ENCODE measurements around the gene P4HA3. TPM values are rescaled to one million over a fixed set of nuclear protein-coding genes. Genes with fewer than 3 reads are reported as not detected.
"Not testable (repeated sequence)": the region's sequence is repeated elsewhere in the genome, so short reads cannot be mapped to it uniquely, and the experiment has no call there.

P4HA3 gene
- total and polyA plus RNA-seq, 12 donors: 0.52 to 2.9 (median 1.0) TPM; not detected in 1

DNA sequence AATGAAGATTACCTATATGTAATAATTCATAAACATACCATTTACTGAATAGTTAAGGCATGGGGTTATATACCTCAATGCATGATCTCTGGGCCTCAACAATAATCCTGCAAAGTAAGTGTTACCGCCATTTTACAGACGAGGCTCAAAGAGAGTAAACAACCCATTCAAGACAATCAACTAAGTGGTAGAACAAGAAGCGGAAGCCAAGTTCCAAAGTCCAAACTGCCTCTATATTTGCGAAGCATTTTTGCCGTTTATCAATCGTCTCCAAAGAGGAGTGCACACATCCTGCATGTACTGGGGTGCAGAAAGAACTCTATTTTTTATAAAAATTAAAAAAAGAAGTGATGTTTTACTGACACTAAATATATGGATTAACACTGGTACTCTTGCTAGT is 27.5 kb upstream of the P4HA3 start:
- no peak overlapping the region for H3K4me3 ChIP-seq
- no peaks in the 10 kb centered on the region for H3K36me3 ChIP-seq (replicated peaks in 1 of 2)
- intact Hi-C loops (cut with DNase I): no loop called here
- DNase-seq: no peak
- no peaks in the 10 kb centered on the region for H3K27me3 ChIP-seq
- WGBS, 4 donors: 62 to 83% (median 68%) methylated on average over 6 of the region's 6 CpGs
- H3K9me3 ChIP-seq (replicated peaks in 1 of 3): no peaks in the 10 kb centered on the region
- H3K27ac ChIP-seq: no peak overlapping the region
- TF ChIP-seq POLR2A (IDR thresholded peaks at IDR 0.05): no peak
- no peak for TF ChIP-seq CTCF (IDR thresholded peaks at IDR 0.05)
- no peaks in the 10 kb centered on the region for H3K4me1 ChIP-seq (replicated peaks in 1 of 2)

GRCh38 chr11:74333193-74333592 is 21.8 kb upstream of the P4HA3 start:
- WGBS, 4 donors: 83 to 97% (median 87%) methylated on average over 1 of the region's 1 CpG
- no peaks in the 10 kb centered on the region for H3K9me3 ChIP-seq (replicated peaks in 1 of 3)
- no peaks in the 10 kb centered on the region for H3K27me3 ChIP-seq
- intact Hi-C loops (cut with DNase I): no loop called here
- no peak for TF ChIP-seq POLR2A (IDR thresholded peaks at IDR 0.05)
- no peak for TF ChIP-seq CTCF (IDR thresholded peaks at IDR 0.05)
- no peaks in the 10 kb centered on the region for H3K36me3 ChIP-seq (replicated peaks in 1 of 2)
- no peak for DNase-seq
- no peak overlapping the region for H3K27ac ChIP-seq
- H3K4me1 ChIP-seq (replicated peaks in 1 of 2): no peaks in the 10 kb centered on the region
- H3K4me3 ChIP-seq: no peak overlapping the region

DNA sequence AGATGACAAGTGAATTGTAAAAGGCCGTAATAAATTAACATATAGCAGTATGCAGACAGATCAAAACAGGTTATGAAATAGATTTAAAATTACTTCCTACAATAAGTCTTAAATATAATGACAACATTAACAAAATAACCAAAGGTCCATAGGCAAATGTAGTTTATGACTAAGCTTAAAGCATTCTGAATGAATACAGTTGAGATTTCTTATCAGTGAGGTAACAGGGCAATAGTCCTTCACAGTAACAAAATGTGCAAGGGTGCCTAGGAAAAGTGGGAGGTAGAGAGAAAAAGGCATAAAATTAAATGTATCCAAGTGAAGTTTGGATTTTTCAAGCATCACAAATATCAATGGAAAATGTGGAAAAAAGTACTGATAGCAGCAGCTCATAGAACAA is 20.9 kb upstream of the P4HA3 start:
- WGBS, 4 donors: 95 to 100% (median 96%) methylated on average over 1 of the region's 1 CpG
- TF ChIP-seq POLR2A (IDR thresholded peaks at IDR 0.05): no peak
- no peak overlapping the region for H3K4me3 ChIP-seq
- no peaks in the 10 kb centered on the region for H3K36me3 ChIP-seq (replicated peaks in 1 of 2)
- no peak for DNase-seq
- H3K9me3 ChIP-seq (replicated peaks in 1 of 3): no peaks in the 10 kb centered on the region
- intact Hi-C loops (cut with DNase I): no loop called here
- no peaks in the 10 kb centered on the region for H3K27me3 ChIP-seq
- H3K4me1 ChIP-seq (replicated peaks in 1 of 2): no peaks in the 10 kb centered on the region
- no peak overlapping the region for H3K27ac ChIP-seq

- not testable (repeated sequence) for H3K27ac ChIP-seq
These were observed 19.6 kb upstream of the P4HA3 start for GRCh38 chr11:74331000-74331399.

DNA sequence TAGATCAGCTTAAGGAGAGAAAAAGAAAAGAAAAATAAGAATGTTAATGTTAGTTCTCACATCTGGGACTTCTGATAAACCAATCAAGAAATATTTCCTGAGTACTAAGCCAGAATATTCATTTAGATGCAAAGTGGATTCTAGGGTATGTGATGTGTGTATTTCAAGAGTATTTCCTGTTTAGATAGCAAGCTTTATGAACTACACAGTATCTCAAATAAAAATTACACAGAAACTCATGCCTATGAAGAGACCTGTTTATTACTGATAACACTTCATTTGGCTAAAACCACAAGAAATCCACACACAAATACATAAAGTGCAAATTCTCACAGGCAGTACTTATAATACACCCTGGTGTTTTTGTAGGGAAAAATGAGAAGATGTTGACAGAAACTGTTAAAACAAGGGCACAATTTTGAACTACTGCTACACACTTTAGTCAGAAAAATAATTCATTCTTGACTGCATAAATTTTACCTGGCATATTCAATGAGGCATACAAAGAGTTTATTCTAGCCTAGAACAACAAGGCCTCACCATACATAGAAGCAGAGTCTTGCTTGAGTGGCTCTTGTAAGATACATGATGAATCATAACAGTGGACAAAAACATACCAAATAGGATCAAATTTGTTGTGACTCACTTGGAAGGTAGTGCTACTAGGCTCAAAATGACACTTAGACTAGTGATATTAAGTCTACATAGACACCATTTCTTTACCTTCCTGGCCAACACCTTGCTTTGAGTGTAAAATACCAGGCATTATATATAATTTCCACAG is 18.8 kb upstream of the P4HA3 start:
- Histone ChIP-seq H3K4me3 (no peak overlapping the region), H3K27ac (no peak overlapping the region), H3K4me1 (replicated peaks in 1 of 2) (peaks cover 5 to 10% of the 10 kb centered on the region in 2 donors), H3K9me3 (replicated peaks in 1 of 3) (no peaks in the 10 kb centered on the region), H3K36me3 (replicated peaks in 1 of 2) (no peaks in the 10 kb centered on the region), H3K27me3 (no peaks in the 10 kb centered on the region)
- DNase-seq: no peak
- intact Hi-C loops (cut with DNase I): no loop called here
- no peak for TF ChIP-seq CTCF (IDR thresholded peaks at IDR 0.05)
- TF ChIP-seq POLR2A (IDR thresholded peaks at IDR 0.05): no peak

More at GRCh38 chr11:74331000-74331399, 19.6 kb upstream of the P4HA3 start:
- DNase-seq; H3K9me3 ChIP-seq (replicated peaks in 1 of 3); H3K27me3 ChIP-seq; intact Hi-C loops (cut with DNase I); H3K36me3 ChIP-seq (replicated peaks in 1 of 2); H3K4me3 ChIP-seq; H3K4me1 ChIP-seq (replicated peaks in 1 of 2): not testable (repeated sequence)
- 70 to 76% (median 73%) methylated on average over 6 of the region's 6 CpGs for WGBS, 4 donors

Measured in adrenal gland (tissue), 12 donors.